Central memory CD8-positive, alpha-beta T cell (primary cell): Measurements from ENCODE around the gene PCID2.

Source experiments
- ATAC-seq: fragments of 150-1000 bp; cut with Tn5 transposase; replicated peaks from 2 replicates; pipeline ENCODE4 v1.10.0; 2022; ENCODE audit warnings: mild to moderate bottlenecking, moderate FRiP score, moderate number of reproducible peaks; ENCODE audit not compliant: poor library complexity, severe bottlenecking; ENCODE audit errors: extremely low read depth
- DNase-seq, 2 donors: peaks; one replicate each; pipeline ENCODE4 v3.0.0; 2021; ENCODE audit warnings: low spot score in 2 of 2
- H3K27ac Mint-ChIP-seq: one replicate; pipeline ENCODE4 v1.8.0; 2022; ENCODE audit warnings: low read depth, mild to moderate bottlenecking, moderate library complexity, mixed read lengths
- H3K27me3 Mint-ChIP-seq: one replicate; pipeline ENCODE4 v1.8.0; 2022; ENCODE audit warnings: mixed read lengths
- H3K36me3 Mint-ChIP-seq: one replicate; pipeline ENCODE4 v1.8.0; 2022; ENCODE audit warnings: mild to moderate bottlenecking, moderate library complexity, mixed read lengths; ENCODE audit not compliant: insufficient read depth
- H3K4me1 Mint-ChIP-seq: one replicate; pipeline ENCODE4 v1.8.0; 2022; ENCODE audit warnings: mixed read lengths
- H3K4me3 Mint-ChIP-seq: one replicate; pipeline ENCODE4 v1.8.0; 2022; ENCODE audit warnings: mild to moderate bottlenecking, moderate library complexity, mixed read lengths
- H3K9me3 Mint-ChIP-seq: one replicate; pipeline ENCODE4 v1.8.0; 2022; ENCODE audit warnings: mixed read lengths

PCID2 gene

DNA sequence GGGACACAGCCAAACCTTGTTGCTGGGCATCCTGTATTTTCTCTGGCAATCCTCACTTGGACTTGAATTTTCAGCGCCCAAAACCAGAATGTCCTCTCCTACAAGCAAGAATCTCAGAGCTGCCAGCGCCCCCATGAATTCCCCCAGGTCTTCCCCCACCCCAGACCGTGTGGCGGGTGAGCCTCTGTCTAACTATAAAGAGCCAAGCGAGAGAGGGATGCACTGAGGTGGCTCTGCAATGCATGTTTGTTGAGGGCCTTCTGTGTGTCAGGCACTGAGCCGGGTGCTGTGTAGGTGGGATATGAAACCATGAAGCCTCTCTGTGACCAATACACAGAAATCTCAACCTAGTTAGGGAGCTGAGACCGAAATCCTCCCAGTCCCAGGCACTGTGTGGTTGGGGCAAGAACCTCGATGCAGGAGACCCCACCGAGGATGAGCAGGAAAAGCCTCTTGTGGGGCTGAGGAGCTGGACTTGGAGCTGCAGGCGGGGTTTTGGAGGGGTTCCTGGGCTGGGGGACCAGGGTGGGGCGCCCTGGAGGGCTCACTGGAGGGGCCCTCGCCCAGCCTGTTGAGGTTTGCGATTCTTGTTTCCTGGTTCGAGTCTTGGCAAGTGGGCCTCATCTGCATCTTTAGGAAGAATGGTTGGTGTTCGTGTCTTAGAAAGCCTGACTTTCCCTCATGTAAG, 62.4 kb downstream of the PCID2 start:
- H3K27me3 Mint-ChIP-seq = peaks cover 20% of the 10 kb centered on the region
- no peaks in the 10 kb centered on the region for H3K36me3 Mint-ChIP-seq
- no peak overlapping the region for H3K27ac Mint-ChIP-seq
- no peak overlapping the region for H3K4me3 Mint-ChIP-seq
- H3K4me1 Mint-ChIP-seq = no peaks in the 10 kb centered on the region
- DNase-seq = no peak
- no peak for ATAC-seq
- no peaks in the 10 kb centered on the region for H3K9me3 Mint-ChIP-seq

DNA sequence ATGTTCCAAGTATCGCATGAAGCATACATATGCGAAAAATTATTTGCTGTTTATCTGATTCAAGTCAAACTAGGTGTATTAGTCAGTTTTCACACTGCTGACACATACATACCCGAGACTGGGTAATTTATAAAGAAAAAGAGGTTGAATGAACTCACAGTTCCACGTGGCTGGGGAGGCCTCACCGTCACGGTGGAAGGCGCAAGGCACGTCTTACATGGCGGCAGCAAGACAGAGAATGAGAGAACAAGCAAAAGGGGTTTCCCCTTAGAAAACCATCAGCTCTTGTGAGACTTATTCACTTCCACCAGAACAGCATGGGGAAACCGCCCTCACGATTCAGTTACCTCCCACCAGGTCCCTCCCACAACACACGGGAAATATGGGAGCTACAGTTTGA, 63.0 kb downstream of the PCID2 start:
- Mint-ChIP-seq H3K27me3 (peaks cover 20% of the 10 kb centered on the region), H3K4me3 (no peak overlapping the region), H3K36me3 (no peaks in the 10 kb centered on the region), H3K9me3 (no peaks in the 10 kb centered on the region), H3K4me1 (no peaks in the 10 kb centered on the region), H3K27ac (no peak overlapping the region)
- no peak for DNase-seq
- no peak for ATAC-seq

DNA sequence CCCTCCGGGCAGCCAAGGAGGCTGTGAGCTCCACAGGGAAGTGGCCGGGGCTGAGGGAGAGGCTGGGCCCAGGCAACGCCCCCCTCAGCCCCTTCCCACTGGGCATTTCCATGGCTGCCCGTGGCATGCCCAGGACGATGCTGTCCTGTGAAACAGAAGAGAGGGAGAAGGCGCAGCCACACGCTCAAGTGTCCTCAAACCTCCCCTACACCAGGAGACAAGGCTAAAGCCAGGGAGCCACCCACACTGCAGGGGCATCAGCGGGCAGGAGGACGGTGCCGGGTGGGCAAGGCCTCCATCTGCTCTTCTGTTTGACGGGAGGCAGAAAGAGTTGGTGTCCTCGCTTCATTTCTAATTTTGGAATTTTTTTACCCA, 64.2 kb downstream of the PCID2 start:
- Mint-ChIP-seq H3K36me3 (no peaks in the 10 kb centered on the region), H3K27me3 (peaks cover 20% of the 10 kb centered on the region), H3K27ac (no peak overlapping the region), H3K4me1 (no peaks in the 10 kb centered on the region), H3K9me3 (no peaks in the 10 kb centered on the region), H3K4me3 (no peak overlapping the region)
- no peak for DNase-seq
- no peak for ATAC-seq

DNA sequence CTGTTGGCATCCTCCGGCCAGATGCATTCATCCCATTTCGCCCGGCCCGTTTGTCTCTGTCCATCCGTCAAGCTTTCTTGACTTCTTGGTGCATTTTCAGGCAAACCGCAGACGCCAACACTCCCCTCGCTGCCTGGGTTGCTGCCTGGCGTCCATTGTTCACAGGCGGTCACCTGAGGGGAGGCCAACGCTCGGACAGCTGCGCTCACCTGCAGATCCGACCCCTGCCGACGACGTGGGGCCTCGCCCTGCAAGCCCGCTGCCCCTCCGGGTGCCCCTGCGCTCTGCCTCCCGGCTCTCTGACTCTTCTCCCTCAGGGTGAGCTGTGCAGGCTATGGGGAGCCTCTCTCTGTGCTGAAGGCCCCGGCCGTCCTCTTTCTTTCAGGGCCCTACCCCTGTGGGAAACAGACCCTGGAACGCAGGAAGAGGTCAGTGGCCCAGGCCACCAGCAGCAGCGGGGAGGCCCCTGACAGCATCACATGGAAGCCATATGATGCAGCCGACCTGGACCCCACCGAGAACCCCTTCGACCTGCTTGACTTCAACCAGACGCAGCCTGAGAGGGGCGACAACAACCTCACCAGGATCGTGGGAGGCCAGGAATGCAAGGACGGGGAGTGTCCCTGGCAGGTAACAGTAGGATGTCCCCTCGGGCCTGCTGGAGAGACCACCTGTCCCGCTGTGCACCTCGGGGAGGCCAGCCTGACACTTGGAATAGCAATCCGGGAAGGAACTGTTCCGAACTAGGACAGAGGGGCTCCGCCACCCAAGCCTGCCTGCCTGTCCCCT, 64.8 kb downstream of the PCID2 start:
- no peaks in the 10 kb centered on the region for H3K9me3 Mint-ChIP-seq
- no peaks in the 10 kb centered on the region for H3K36me3 Mint-ChIP-seq
- ATAC-seq (no peak), DNase-seq (no peak)
- no peak overlapping the region for H3K27ac Mint-ChIP-seq
- H3K27me3 Mint-ChIP-seq = peaks cover 20% of the 10 kb centered on the region
- H3K4me1 Mint-ChIP-seq = no peaks in the 10 kb centered on the region
- no peak overlapping the region for H3K4me3 Mint-ChIP-seq

DNA sequence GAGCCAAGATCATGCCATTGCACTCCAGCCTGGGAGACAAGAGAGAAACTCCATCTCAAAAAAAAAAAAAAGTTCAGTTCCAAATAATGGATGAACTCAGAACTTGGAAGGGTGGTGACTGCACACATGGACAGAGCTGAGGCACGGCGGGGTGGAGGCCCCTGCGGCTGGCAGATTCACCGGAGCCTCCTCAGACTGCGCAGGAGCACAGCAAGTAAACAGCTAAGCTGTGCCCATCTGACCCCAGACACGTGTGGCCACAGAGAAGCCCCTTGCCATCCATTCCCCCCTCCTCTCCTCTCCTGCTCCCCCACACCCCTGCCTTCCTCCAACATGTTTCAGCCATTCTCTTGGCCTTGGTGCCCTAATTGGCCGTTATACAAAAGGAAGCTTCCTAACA, 65.6 kb downstream of the PCID2 start:
- no peaks in the 10 kb centered on the region for H3K9me3 Mint-ChIP-seq
- H3K4me1 Mint-ChIP-seq = no peaks in the 10 kb centered on the region
- no peak for DNase-seq
- H3K4me3 Mint-ChIP-seq = no peak overlapping the region
- H3K27ac Mint-ChIP-seq = no peak overlapping the region
- no peaks in the 10 kb centered on the region for H3K36me3 Mint-ChIP-seq
- no peak for ATAC-seq
- H3K27me3 Mint-ChIP-seq = peaks cover 20% of the 10 kb centered on the region

DNA sequence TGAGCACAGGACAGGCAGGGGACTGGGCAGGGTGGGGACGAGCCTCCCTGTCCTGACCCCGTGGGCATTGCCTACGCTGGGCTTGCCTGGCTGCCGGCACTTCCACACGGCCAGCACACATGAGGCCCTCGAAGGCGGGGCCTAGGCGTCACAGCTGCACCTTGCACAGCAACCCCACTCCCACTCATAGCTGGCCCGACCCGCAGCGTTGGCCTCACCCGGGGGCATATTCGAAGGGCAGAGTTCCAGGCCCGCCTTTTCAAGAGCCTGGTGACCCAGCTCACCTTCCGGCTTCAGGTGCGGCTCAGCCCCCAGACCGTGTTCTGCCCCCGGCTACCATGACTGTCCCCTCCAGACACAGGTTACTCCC, 66.9 kb downstream of the PCID2 start:
- no peaks in the 10 kb centered on the region for H3K4me1 Mint-ChIP-seq
- H3K36me3 Mint-ChIP-seq = no peaks in the 10 kb centered on the region
- H3K27me3 Mint-ChIP-seq = peaks cover 13% of the 10 kb centered on the region
- H3K27ac Mint-ChIP-seq = no peak overlapping the region
- DNase-seq (no peak), ATAC-seq (no peak)
- H3K9me3 Mint-ChIP-seq = no peaks in the 10 kb centered on the region
- no peak overlapping the region for H3K4me3 Mint-ChIP-seq

DNA sequence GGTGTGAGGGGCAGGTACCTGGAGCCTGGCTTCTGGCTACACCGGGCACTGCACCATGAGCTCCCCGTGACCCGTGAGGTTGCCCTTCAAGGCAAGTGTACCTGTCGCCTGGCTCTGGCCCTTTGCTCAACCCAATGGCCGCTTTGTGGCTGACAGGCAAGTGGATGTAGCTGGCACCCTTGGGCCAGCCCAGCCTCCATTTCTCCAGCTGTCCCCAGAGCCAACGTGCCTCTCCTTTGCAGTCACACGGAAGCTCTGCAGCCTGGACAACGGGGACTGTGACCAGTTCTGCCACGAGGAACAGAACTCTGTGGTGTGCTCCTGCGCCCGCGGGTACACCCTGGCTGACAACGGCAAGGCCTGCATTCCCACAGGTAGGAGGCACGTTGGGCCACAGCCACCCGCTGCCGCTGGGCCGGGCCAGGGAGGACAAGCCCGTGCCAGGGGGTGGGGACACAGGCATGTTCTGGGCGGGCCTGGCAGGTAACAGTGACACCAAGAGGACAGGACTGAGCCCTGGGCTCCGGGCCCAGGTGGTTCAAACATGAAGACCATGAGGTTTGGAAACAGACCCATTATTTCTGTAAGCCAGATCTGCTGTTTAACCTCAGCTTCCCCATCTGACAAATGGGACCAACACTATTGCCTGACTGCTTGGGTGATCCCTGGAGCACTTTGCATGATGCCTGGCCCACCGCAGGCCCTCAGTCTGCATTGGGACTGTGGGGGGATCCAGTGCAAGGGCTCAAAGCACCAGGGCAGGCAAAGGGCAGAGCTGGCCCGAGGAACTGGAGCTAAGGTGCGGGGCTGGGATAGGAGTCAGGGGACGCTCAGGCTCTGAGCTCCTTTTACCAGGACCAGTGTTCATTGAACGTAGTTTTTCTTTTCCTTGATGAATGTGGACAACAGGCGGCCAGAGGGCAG, 67.5 kb downstream of the PCID2 start:
- Mint-ChIP-seq H3K27me3 (peaks cover 9% of the 10 kb centered on the region), H3K4me3 (no peak overlapping the region), H3K27ac (no peak overlapping the region), H3K4me1 (no peaks in the 10 kb centered on the region), H3K9me3 (no peaks in the 10 kb centered on the region), H3K36me3 (no peaks in the 10 kb centered on the region)
- DNase-seq (no peak), ATAC-seq (no peak)

DNA sequence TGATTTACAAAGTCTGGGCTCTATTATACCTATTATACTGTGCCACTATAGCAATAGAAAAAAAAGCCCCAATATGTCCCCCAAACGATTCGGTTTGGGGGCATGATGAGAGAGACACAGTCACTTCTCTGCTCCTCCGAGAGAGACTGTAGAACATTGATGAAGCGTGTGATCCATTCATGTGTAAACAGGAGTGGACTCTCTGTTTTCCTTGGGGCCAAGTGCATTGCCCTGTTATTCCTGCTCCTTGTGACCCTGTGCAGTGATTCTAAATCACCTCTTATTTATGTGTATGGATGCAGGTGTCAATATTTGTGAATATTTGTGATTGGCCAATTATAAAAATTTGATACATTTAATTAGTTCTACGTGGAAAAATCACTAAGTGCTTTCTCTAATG, 68.9 kb downstream of the PCID2 start:
- H3K4me3 Mint-ChIP-seq = no peak overlapping the region
- no peaks in the 10 kb centered on the region for H3K4me1 Mint-ChIP-seq
- no peak for DNase-seq
- no peak overlapping the region for H3K27ac Mint-ChIP-seq
- no peaks in the 10 kb centered on the region for H3K27me3 Mint-ChIP-seq
- no peaks in the 10 kb centered on the region for H3K9me3 Mint-ChIP-seq
- H3K36me3 Mint-ChIP-seq = no peaks in the 10 kb centered on the region
- ATAC-seq = no peak

DNA sequence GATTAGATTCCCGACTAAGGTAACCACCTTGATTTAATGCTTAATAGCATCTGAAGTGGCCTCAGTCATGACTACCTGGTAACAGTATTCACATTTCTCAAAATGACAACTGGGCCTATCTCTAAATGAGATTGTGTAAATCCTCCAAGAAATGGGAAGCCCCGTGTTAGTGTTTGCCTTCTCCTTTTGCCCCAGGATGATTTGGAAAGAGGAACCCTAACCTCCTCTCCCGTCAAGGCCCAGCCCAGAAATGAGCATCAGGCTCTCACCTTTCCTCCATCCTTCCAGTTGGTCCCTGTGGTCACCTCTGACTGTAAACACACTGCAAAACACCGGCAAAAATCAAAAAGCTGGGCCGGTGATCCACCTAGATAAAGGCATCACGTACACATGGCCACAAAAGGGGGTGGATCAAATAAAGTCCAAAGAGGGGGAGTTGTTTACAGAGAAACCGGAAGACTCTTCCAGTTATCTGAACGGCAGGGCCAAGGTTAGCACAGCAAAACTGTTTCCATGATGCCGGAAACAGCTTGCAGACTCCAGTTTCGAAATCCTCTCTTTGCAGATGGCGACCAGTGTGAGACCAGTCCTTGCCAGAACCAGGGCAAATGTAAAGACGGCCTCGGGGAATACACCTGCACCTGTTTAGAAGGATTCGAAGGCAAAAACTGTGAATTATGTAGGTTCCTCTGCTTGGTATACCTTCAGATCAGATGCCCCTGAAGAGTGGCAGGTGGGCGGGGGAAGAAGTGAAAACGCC, 69.5 kb downstream of the PCID2 start:
- no peaks in the 10 kb centered on the region for H3K4me1 Mint-ChIP-seq
- no peaks in the 10 kb centered on the region for H3K9me3 Mint-ChIP-seq
- ATAC-seq (no peak), DNase-seq (no peak)
- H3K27ac Mint-ChIP-seq = no peak overlapping the region
- H3K4me3 Mint-ChIP-seq = no peak overlapping the region
- no peaks in the 10 kb centered on the region for H3K27me3 Mint-ChIP-seq
- no peaks in the 10 kb centered on the region for H3K36me3 Mint-ChIP-seq

DNA sequence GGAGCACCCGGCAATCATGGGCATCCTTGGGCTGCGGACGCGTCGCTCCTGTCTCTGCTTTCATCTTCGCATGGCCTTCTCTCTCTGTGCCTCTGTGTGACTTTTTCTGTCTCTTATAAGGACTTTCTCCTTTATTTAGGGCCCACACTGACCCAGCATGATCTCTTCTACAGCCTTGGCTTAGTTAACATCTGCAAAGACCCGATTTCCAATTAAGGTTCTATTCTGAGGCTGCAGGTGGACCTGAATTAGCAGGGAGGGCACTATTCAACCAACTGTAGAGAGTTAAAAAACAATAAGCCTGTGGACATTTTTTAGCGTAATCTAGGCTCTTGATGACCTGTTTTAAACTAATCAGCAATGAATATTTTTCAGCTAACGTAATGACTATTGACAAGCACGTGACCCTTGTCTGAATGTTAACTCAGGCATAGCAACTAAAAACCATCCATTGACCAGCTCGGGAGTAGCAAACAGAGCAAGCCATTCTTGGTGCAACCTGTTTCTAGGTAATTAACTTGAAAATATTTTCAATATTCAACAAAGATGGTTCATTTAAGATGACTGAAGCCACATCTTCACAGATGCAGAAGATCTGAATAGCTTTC, 70.7 kb downstream of the PCID2 start:
- Mint-ChIP-seq H3K4me3 (no peak overlapping the region), H3K4me1 (no peaks in the 10 kb centered on the region), H3K9me3 (no peaks in the 10 kb centered on the region), H3K27ac (no peak overlapping the region), H3K27me3 (peaks cover 6% of the 10 kb centered on the region), H3K36me3 (no peaks in the 10 kb centered on the region)
- ATAC-seq (no peak), DNase-seq (no peak)

DNA sequence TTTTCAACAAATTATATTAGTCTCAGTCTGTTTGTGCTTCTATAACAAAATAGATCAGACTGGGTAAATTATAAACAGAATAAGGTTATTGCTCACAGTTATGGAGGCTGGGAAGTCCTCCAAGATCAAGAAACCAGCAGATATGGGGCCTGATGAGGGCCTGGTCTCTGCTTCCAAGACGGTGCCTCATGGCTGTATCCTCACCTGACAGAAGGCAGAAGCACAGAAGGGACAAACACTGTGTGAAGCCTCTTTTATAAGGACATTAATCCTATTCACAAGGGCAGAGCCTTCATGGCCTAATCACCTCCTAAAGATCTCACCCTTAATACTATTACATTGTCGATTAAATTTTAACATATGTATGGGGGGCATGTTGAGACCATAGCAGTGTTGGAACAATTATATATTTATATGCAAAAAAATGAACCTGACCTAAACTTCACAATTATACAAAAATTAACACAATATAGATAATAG, 73.1 kb downstream of the PCID2 start:
- no peaks in the 10 kb centered on the region for H3K4me1 Mint-ChIP-seq
- no peak for ATAC-seq
- no peak for DNase-seq
- no peaks in the 10 kb centered on the region for H3K36me3 Mint-ChIP-seq
- H3K4me3 Mint-ChIP-seq = no peak overlapping the region
- no peak overlapping the region for H3K27ac Mint-ChIP-seq
- peaks cover 9% of the 10 kb centered on the region for H3K27me3 Mint-ChIP-seq
- H3K9me3 Mint-ChIP-seq = no peaks in the 10 kb centered on the region
